ENCODE data around the gene TAS1R1. TPM values are rescaled to one million over a fixed set of nuclear protein-coding genes. Genes with fewer than 3 reads are reported as not detected.

TAS1R1 gene
- polyA plus RNA-seq, 1 donor from 2014 or later, result not detected

- Histone ChIP-seq H3K4me3 (ENCODE audit: low read length) (no peak overlapping the region), H3K9me3 (ENCODE audit: low read length) (no peaks in the 10 kb centered on the region), H4K20me1 (ENCODE audit: insufficient read depth) (no peaks in the 10 kb centered on the region), H2AFZ (ENCODE audit: low read depth, low read length) (no peak overlapping the region), H3K36me3 (ENCODE audit: insufficient read depth, low read length) (peaks cover 6% of the 10 kb centered on the region), H3K27me3 (ENCODE audit: insufficient read depth, low read depth, low read length) (no peaks in the 10 kb centered on the region), H3K9ac (ENCODE audit: low read length) (no peak overlapping the region), H3K27ac (ENCODE audit: low read length) (no peak overlapping the region), H3K9me2 (ENCODE audit: insufficient read depth, low read length) (no peaks in the 10 kb centered on the region), H3F3A (ENCODE audit: insufficient read depth, low read length, poor library complexity, severe bottlenecking) (no peaks in the 10 kb centered on the region), H3K79me2 (replicated peaks; ENCODE audit: insufficient read depth, low read length) (no peaks in the 10 kb centered on the region), H3K4me2 (ENCODE audit: low read length) (no peak overlapping the region)
- TF ChIP-seq EZH2 (IDR thresholded peaks at IDR 0.05; ENCODE audit: borderline replicate concordance, insufficient read depth, low read length, poor library complexity, severe bottlenecking) (no peak), POLR2AphosphoS5 (IDR thresholded peaks at IDR 0.05) (no peak), MXI1 (conservative IDR thresholded peaks at IDR 0.05; ENCODE audit: poor library complexity, severe bottlenecking) (no peak), TAF1 (IDR thresholded peaks at IDR 0.05; ENCODE audit: low read depth) (no peak), RAD21 (conservative IDR thresholded peaks at IDR 0.05) (no peak), REST (IDR thresholded peaks at IDR 0.05; ENCODE audit: borderline replicate concordance) (no peak), SMC3 (conservative IDR thresholded peaks at IDR 0.05; ENCODE audit: poor library complexity) (no peak), EP300 (conservative IDR thresholded peaks at IDR 0.05; ENCODE audit: poor library complexity, severe bottlenecking) (no peak)
- TF ChIP-seq, protein P1, sequence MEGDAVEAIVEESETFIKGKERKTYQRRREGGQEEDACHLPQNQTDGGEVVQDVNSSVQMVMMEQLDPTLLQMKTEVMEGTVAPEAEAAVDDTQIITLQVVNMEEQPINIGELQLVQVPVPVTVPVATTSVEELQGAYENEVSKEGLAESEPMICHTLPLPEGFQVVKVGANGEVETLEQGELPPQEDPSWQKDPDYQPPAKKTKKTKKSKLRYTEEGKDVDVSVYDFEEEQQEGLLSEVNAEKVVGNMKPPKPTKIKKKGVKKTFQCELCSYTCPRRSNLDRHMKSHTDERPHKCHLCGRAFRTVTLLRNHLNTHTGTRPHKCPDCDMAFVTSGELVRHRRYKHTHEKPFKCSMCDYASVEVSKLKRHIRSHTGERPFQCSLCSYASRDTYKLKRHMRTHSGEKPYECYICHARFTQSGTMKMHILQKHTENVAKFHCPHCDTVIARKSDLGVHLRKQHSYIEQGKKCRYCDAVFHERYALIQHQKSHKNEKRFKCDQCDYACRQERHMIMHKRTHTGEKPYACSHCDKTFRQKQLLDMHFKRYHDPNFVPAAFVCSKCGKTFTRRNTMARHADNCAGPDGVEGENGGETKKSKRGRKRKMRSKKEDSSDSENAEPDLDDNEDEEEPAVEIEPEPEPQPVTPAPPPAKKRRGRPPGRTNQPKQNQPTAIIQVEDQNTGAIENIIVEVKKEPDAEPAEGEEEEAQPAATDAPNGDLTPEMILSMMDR (IDR thresholded peaks at IDR 0.05; ENCODE audit: poor library complexity, severe bottlenecking), result no peak
These were observed 20.8 kb upstream of the TAS1R1 start for GRCh38 chr1:6534248-6534822.

DNA sequence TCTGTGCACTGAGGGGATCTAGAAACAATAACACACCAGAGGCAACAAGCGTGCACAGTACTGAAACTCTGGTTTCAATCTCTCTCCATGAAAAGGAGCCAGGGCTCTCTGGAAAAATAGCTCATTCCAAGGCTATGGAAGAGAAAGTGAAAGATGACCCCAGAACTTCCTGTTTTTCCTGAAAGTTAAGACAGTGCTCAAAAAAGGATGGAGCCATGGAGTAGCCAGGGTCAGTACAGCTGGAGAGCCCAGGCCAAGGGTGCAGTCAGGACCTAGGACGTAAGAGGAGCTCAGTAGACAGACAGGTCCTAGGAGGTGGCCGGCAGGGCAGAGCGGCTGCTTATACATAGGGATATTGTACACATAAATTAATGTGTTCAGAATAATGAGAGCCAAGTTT, 19.9 kb upstream of the TAS1R1 start:
- no peaks in the 10 kb centered on the region for H3K79me2 ChIP-seq (replicated peaks; ENCODE audit: insufficient read depth, low read length)
- H3K4me3 ChIP-seq (ENCODE audit: low read length), result no peak overlapping the region
- no peak overlapping the region for H3K4me2 ChIP-seq (ENCODE audit: low read length)
- H4K20me1 ChIP-seq (ENCODE audit: insufficient read depth), result no peaks in the 10 kb centered on the region
- H3K9me2 ChIP-seq (ENCODE audit: insufficient read depth, low read length), result no peaks in the 10 kb centered on the region
- no peak overlapping the region for H3K9ac ChIP-seq (ENCODE audit: low read length)
- TF ChIP-seq POLR2AphosphoS5 (IDR thresholded peaks at IDR 0.05), result no peak
- no peak for TF ChIP-seq REST (IDR thresholded peaks at IDR 0.05; ENCODE audit: borderline replicate concordance)
- TF ChIP-seq EZH2 (IDR thresholded peaks at IDR 0.05; ENCODE audit: borderline replicate concordance, insufficient read depth, low read length, poor library complexity, severe bottlenecking), result no peak
- no peak for TF ChIP-seq SMC3 (conservative IDR thresholded peaks at IDR 0.05; ENCODE audit: poor library complexity)
- no peak for TF ChIP-seq MXI1 (conservative IDR thresholded peaks at IDR 0.05; ENCODE audit: poor library complexity, severe bottlenecking)
- no peak for TF ChIP-seq RAD21 (conservative IDR thresholded peaks at IDR 0.05)
- no peak for TF ChIP-seq TAF1 (IDR thresholded peaks at IDR 0.05; ENCODE audit: low read depth)
- TF ChIP-seq, protein P1 (IDR thresholded peaks at IDR 0.05; ENCODE audit: poor library complexity, severe bottlenecking), result no peak
- TF ChIP-seq EP300 (conservative IDR thresholded peaks at IDR 0.05; ENCODE audit: poor library complexity, severe bottlenecking), result no peak
- peaks cover 6% of the 10 kb centered on the region for H3K36me3 ChIP-seq (ENCODE audit: insufficient read depth, low read length)
- no peaks in the 10 kb centered on the region for H3K27me3 ChIP-seq (ENCODE audit: insufficient read depth, low read depth, low read length)
- no peaks in the 10 kb centered on the region for H3F3A ChIP-seq (ENCODE audit: insufficient read depth, low read length, poor library complexity, severe bottlenecking)
- no peaks in the 10 kb centered on the region for H3K9me3 ChIP-seq (ENCODE audit: low read length)
- H3K27ac ChIP-seq (ENCODE audit: low read length), result no peak overlapping the region
- no peak overlapping the region for H2AFZ ChIP-seq (ENCODE audit: low read depth, low read length)

Data from neural cell (in vitro differentiated cells).